Measurements from ENCODE around the gene ULK1.

Gene ULK1

GRCh38 chr12:131911028-131911650 lies 16.7 kb downstream of the ULK1 start:
- DNase-seq (ENCODE audit: low read depth): no peak
- no peak for TF ChIP-seq CTCF (conservative IDR thresholded peaks at IDR 0.05; ENCODE audit: low read depth, low read length)
- no peak overlapping the region for H3K4me3 ChIP-seq (ENCODE audit: low read depth, low read length)

GRCh38 chr12:131911851-131912477 lies 17.5 kb downstream of the ULK1 start:
- DNase-seq (ENCODE audit: low read depth): no peak
- H3K4me3 ChIP-seq (ENCODE audit: low read depth, low read length): no peak overlapping the region
- no peak for TF ChIP-seq CTCF (conservative IDR thresholded peaks at IDR 0.05; ENCODE audit: low read depth, low read length)

- DNase-seq (ENCODE audit: low read depth): peak; percentile 80
- TF ChIP-seq CTCF (conservative IDR thresholded peaks at IDR 0.05; ENCODE audit: low read depth, low read length): peak; percentile 17
- no peak overlapping the region for H3K4me3 ChIP-seq (ENCODE audit: low read depth, low read length)
Measured at GRCh38 chr12:131912518-131913274, 18.3 kb downstream of the ULK1 start.

- TF ChIP-seq CTCF (conservative IDR thresholded peaks at IDR 0.05; ENCODE audit: low read depth, low read length): no peak
- no peak overlapping the region for H3K4me3 ChIP-seq (ENCODE audit: low read depth, low read length)
- no peak for DNase-seq (ENCODE audit: low read depth)
Measured at GRCh38 chr12:131913666-131914065, 19.2 kb downstream of the ULK1 start.

- DNase-seq (ENCODE audit: low read depth): no peak
- no peak for TF ChIP-seq CTCF (conservative IDR thresholded peaks at IDR 0.05; ENCODE audit: low read depth, low read length)
- H3K4me3 ChIP-seq (ENCODE audit: low read depth, low read length): no peak overlapping the region
Measured at GRCh38 chr12:131914179-131914702, 19.8 kb downstream of the ULK1 start.

- TF ChIP-seq CTCF (conservative IDR thresholded peaks at IDR 0.05; ENCODE audit: low read depth, low read length): no peak
- H3K4me3 ChIP-seq (ENCODE audit: low read depth, low read length): no peak overlapping the region
- no peak for DNase-seq (ENCODE audit: low read depth)
Measured at GRCh38 chr12:131915000-131915689, 20.7 kb downstream of the ULK1 start.

All from choroid plexus epithelial cell (primary cell).